ENCODE measurements around the gene MDGA2. TPM values are rescaled to one million over a fixed set of nuclear protein-coding genes. Genes with fewer than 3 reads are reported as not detected.

Gene MDGA2
- total RNA-seq: not detected in 2 replicates

DNA sequence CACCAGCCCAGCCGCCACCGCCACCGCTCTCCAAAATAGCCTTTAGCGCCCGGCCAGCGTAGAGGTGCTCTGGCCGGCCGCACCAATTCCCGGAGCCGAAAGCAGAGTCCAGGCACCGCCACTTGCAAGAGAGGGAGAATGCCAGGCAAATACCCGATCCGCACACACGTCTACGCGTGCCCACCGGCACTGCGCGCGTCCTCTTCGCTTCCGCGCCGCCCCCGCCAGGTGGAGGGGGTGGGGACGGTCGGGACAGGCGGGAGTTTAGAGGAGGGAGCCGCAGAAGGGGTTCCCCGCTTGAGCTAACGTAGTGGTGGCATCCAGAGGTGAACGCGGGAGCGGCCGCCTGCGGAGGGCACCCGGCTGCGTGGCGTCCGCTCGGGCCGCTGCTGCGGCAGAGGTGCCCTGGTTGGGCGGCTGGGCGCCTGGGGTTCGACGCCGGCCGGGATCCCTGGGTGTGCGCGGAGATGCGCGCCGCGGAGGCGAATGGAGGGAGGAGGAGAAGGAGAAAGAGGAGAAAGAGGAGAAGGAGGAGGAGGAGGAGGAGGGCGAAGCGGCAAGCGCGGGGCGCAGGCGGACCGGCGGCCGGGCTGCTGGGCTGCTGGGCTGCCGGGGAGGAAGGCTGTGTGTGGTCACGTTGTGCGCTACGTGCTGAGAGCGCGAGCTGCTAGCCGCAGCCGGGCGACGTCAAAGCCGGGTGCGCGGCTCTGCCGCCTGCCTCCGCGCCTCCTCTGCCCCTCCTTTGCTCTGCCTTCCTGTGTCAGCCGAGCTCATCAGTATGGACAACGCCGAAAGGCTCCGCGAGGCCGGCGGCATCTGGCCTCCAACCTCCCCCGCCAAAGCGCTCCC, at the start of gene MDGA2:
TSS of gene MDGA2 (minus strand) at position 140 of the 849 bp plus-strand sequence.

